ENCODE data around the gene S100PBP. TPM values are rescaled to one million over a fixed set of nuclear protein-coding genes. Genes with fewer than 3 reads are reported as not detected.

Gene S100PBP
- total and polyA plus RNA-seq, 2 donors (not counting 3 experiments of a cell fraction or from before 2014, with no cell fraction given): 15.4 to 38.6 TPM

DNA sequence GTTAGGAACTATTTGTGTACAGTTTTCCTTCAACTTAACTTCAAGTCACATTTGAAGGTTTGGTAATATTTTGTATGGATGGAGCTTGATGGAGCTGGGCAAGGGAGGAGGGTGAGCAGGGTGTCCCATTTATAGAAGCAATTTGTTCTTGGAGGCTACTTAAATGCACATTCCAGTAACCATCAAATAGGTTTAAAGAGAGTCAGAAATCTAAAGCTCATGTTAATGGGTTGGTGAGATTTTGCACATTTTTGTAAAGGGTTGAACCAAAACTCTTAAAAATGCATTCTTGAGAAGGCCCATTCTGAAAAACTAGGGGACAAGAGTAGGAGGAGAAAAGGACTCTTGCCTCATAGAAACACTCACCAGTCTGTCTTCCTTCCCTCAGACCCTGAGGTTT, 43.1 kb downstream of the S100PBP start:
- Histone ChIP-seq H3K9me3 (replicated peaks; ENCODE audit: control insufficient read depth, insufficient read depth, low read length) (no peaks in the 10 kb centered on the region), H3K4me1 (ENCODE audit: control insufficient read depth, extremely low read depth, insufficient read depth, low read length) (peaks cover 9% of the 10 kb centered on the region), H3K9ac (replicated peaks; ENCODE audit: extremely low read depth, insufficient read depth, low read length) (no peak overlapping the region), H2AFZ (ENCODE audit: low read depth, low read length) (no peak overlapping the region), H3K27ac (ENCODE audit: insufficient read depth, low read depth, low read length) (no peak overlapping the region), H4K20me1 (replicated peaks; ENCODE audit: control insufficient read depth, extremely low read depth, insufficient read depth, low read length) (no peaks in the 10 kb centered on the region), H3K9me1 (replicated peaks; ENCODE audit: control insufficient read depth, extremely low read depth, insufficient read depth, low read length) (no peaks in the 10 kb centered on the region), H3K27me3 (ENCODE audit: control insufficient read depth in 2 of 2, insufficient read depth in 2 of 2, low read length in 2 of 2) (no peaks in the 10 kb centered on the region), H3K79me2 (ENCODE audit: control insufficient read depth, insufficient read depth, low read length) (no peaks in the 10 kb centered on the region), H3K4me3 (replicated peaks in 1 of 3; ENCODE audit: insufficient read depth in 1 of 3, low read depth in 1 of 3, low read length in 3 of 3) (no peak overlapping the region), H3K36me3 (ENCODE audit: control insufficient read depth in 2 of 2, extremely low read depth in 1 of 2, insufficient read depth in 2 of 2, low read length in 2 of 2) (peaks cover 5 to 6% of the 10 kb centered on the region in 2 experiments), H3K4me2 (ENCODE audit: insufficient read depth, low read length) (no peak overlapping the region)
- intact Hi-C loops (cut with micrococcal nuclease) (no loop called here), dilution Hi-C loops (cut with MboI; ENCODE audit: extremely low pct_ligation_motif_present, low sequenced_read_pairs) (no loop called here)
- no peak for FAIRE-seq
- no peak for TF ChIP-seq MYC (IDR thresholded peaks at IDR 0.05; ENCODE audit: low read depth, low read length)
- no peak for DNase-seq (ENCODE audit: low read depth, low spot score)
- POLR2A ChIA-PET: no interaction called here
- no TSS peak for BruUV-seq (replicated peaks)
- CTCF ChIA-PET: interaction anchor here (0.8 to 1.5 kb wide), 2 partner anchors 12 to 17 kb away, joined by 3 to 4 read pairs; no protein-coding TSS in a partner anchor

GRCh38 chr1:32861904-32862695, 44.6 kb downstream of the S100PBP start:
- no peak overlapping the region for H3K4me2 ChIP-seq (ENCODE audit: insufficient read depth, low read length)
- no TSS peak for BruUV-seq (replicated peaks)

More at GRCh38 chr1:32861904-32862695, 44.6 kb downstream of the S100PBP start:
- Histone ChIP-seq H3K27ac (ENCODE audit: insufficient read depth, low read depth, low read length) (no peak overlapping the region), H3K27me3 (ENCODE audit: control insufficient read depth in 2 of 2, insufficient read depth in 2 of 2, low read length in 2 of 2) (no peaks in the 10 kb centered on the region), H3K9me3 (replicated peaks; ENCODE audit: control insufficient read depth, insufficient read depth, low read length) (no peaks in the 10 kb centered on the region), H2AFZ (ENCODE audit: low read depth, low read length) (no peak overlapping the region), H3K4me1 (ENCODE audit: control insufficient read depth, extremely low read depth, insufficient read depth, low read length) (peaks cover 9% of the 10 kb centered on the region), H3K79me2 (ENCODE audit: control insufficient read depth, insufficient read depth, low read length) (no peaks in the 10 kb centered on the region), H4K20me1 (replicated peaks; ENCODE audit: control insufficient read depth, extremely low read depth, insufficient read depth, low read length) (no peaks in the 10 kb centered on the region), H3K9me1 (replicated peaks; ENCODE audit: control insufficient read depth, extremely low read depth, insufficient read depth, low read length) (no peaks in the 10 kb centered on the region), H3K36me3 (ENCODE audit: control insufficient read depth in 2 of 2, extremely low read depth in 1 of 2, insufficient read depth in 2 of 2, low read length in 2 of 2) (peaks cover 2 to 5% of the 10 kb centered on the region in 2 experiments), H3K9ac (replicated peaks; ENCODE audit: extremely low read depth, insufficient read depth, low read length) (no peak overlapping the region), H3K4me3 (replicated peaks in 1 of 3; ENCODE audit: insufficient read depth in 1 of 3, low read depth in 1 of 3, low read length in 3 of 3) (no peak overlapping the region)
- DNase-seq (ENCODE audit: low read depth, low spot score) (no peak), FAIRE-seq (no peak)
- ChIA-PET POLR2A (no interaction called here), CTCF (interaction anchor here (1.1 to 2.1 kb wide), 6 partner anchors 10 to 224 kb away, joined by 3 to 8 read pairs (median 6); no protein-coding TSS in a partner anchor)
- dilution Hi-C loops (cut with MboI; ENCODE audit: extremely low pct_ligation_motif_present, low sequenced_read_pairs) (no loop called here), intact Hi-C loops (cut with micrococcal nuclease) (no loop called here)
- no peak for TF ChIP-seq GATA2 (IDR thresholded peaks at IDR 0.05; ENCODE audit: insufficient read depth, insufficient read length, low read depth, low read length)
- no peak for TF ChIP-seq FOS (IDR thresholded peaks at IDR 0.05; ENCODE audit: borderline replicate concordance, insufficient read depth, low read length)
- TF ChIP-seq CTCF (IDR thresholded peaks at IDR 0.05; ENCODE audit: extremely low read depth in 1 of 2, insufficient read depth in 1 of 2, low read depth in 1 of 2, low read length in 2 of 2): no peak
- no peak for TF ChIP-seq POLR2A (IDR thresholded peaks at IDR 0.05; ENCODE audit: low read depth, low read length)
- TF ChIP-seq MAX (IDR thresholded peaks at IDR 0.05; ENCODE audit: insufficient read depth, insufficient read length): no peak
- TF ChIP-seq JUN (IDR thresholded peaks at IDR 0.05; ENCODE audit: borderline replicate concordance, insufficient read depth, insufficient read length, low read depth): no peak
- no peak for TF ChIP-seq EZH2 (IDR thresholded peaks at IDR 0.05; ENCODE audit: borderline replicate concordance, low read depth, low read length, severe bottlenecking)
- TF ChIP-seq POLR2AphosphoS5 (IDR thresholded peaks at IDR 0.05; ENCODE audit: insufficient read depth, low read depth, low read length): no peak
- TF ChIP-seq MYC (IDR thresholded peaks at IDR 0.05; ENCODE audit: low read depth, low read length): no peak
